HG03095 (cell line): Measurements from ENCODE around the gene RPL13.

ENCODE experiments used
- ATAC-seq: cut with Tn5 transposase; IDR thresholded peaks from one replicate; pipeline ENCODE4 v1.9.1; 2021; ENCODE audit warnings: moderate library complexity; ENCODE audit not compliant: unreplicated experiment

Gene RPL13

GRCh38 chr16:89560378-89561141, at the start of gene RPL13:
Gene RPL13 (plus strand): TSS chr16:89560682. CDS start chr16:89560960, 278 bp downstream.
- ATAC-seq, result peak; percentile 76

DNA sequence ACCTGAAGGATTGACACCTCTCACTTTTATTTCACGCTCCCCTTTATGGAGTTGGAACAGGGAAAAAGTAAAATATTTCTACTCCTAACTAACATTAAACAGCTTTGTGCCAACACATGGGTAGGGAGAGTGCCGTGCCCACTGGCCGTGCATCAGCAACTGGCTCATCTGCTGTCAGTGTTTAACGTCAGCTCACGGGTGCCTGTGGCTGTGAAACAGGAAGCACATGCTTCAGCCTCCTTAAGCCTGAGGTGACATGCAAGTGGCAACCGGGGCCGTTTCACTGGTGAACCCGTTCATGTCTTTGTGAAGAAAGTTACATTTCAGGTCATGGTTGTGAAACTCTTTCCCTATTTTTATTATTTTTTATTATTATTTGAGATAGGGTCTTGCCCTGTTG, 49.1 kb upstream of the RPL13 start:
- ATAC-seq, result no peak

DNA sequence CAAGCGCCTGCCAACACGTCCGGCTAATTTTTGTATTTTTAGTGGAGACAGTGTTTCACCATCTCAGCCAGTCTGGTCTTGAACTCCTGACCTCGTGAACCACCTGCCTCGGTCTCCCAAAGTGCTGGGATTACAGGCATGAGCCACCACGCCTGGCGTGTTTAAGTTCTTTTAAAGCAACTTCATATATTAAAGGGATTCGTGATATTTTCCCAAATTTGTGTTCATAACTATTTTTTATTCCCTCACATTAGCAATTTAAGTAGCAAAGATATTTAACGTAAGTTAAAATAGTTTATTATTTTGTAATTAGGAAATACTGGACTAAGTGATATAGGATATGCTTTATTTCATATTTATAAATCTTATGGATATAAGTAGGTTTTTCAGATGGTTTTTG, 48.0 kb upstream of the RPL13 start:
- no peak for ATAC-seq

DNA sequence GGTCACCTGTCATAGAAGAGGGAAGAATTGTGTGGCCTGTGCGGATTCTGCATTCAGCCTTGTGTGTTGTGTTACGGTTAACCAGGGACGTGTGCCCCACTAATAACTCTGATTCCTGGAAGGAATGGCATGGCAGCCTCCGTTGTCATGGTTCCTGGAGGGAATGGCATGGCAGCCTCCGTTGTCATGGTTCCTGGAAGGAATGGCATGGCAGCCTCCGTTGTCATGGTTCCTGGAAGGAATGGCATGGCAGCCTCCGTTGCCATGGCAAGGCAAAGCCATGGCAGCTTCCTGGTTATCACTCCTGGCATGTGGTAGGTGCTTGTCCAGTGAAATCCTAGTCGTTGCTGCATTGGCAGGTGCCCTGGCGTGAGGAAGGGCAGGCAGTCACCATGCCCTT, 43.4 kb upstream of the RPL13 start:
- no peak for ATAC-seq

DNA sequence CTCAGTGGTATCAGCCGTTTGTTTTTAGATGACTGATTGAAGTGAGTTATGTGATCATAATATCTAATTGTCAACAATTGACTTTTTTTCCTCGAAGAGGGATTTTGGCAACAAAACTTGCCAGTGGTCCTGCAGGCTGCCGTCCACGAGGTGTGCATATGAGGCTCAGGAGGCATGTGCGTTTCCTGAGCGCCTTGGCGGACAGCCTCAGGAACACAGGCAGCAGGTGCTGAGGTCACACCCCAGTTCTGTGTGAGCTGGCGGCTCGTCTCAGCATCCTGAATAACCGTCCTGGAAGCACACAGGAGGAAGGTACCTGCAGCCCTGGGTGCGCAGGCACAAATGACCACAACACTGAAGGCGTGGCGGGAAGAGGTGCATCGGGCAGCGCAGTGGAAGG, 40.6 kb upstream of the RPL13 start:
- ATAC-seq, result no peak

DNA sequence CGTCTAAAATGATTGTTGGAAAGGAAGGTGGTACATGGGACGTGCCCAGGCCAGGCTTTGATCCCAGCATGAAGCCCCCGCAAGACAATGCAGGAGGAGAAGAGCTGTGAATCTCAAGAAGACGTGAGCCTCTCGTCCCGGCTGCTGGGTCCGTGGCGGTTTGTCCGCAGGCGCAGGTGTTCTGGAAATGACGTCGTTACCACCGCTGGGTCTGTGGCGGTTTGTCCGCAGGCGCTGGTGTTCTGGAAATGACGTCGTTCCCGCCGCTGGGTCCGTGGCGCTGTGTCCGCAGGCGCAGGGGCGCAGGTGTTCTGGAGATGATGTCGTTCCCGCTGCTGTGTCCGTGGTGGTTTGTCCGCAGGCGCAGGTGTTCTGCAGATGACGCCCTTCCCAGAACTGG, 38.2 kb upstream of the RPL13 start:
- ATAC-seq, result no peak

DNA sequence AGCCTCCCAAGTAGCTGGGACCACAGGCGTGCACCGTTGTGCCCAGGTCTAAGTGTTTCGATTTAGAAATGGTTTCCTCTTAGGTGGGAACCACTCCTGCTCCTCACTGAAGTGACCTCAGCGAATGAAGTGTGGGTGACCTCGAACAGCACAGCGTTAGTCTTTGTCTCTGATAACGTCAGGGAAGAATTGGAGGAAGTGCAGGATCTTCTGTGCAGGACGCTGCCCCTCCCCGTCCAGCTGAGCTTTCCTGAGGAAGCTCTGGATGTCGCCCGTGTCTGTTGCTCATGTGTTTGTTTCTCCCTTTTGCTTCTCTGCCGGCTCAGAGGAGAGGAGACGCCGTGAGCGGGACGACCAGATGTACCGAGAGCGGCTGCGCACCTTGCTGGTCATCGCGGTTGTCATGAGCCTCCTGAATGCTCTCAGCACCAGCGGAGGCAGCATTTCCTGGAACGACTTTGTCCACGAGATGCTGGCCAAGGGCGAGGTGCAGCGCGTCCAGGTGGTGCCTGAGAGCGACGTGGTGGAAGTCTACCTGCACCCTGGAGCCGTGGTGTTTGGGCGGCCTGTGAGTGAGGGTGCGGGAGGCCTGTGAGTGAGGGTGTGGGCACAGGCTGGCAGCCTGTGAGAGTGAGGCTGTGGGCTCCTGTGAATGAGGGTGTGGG, 36.7 kb upstream of the RPL13 start:
- ATAC-seq, result no peak

GRCh38 chr16:89525146-89525913, 35.2 kb upstream of the RPL13 start:
- ATAC-seq, result no peak

DNA sequence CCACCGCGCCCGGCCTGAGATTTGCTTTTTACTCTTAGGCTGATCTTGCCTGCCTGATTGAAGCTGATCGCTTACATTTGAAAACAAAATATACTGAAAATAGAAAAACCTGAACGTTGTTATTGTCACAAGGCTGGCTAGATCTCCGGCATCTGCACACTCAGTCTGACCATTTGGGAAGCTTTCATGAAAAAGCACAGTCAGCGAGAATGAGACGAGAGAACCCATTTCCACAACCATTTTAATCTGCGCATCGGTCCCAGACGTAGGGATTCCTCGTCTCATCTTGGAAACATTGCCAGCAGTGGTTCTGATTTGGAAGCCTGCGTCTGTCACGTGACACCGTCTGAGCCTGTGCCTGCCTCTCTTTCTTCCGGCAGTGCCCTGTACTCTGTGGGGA, 31.4 kb upstream of the RPL13 start:
- no peak for ATAC-seq

- no peak for ATAC-seq
Observed at GRCh38 chr16:89530401-89531381, 29.8 kb upstream of the RPL13 start.

GRCh38 chr16:89531821-89532526, 28.5 kb upstream of the RPL13 start:
- ATAC-seq, result no peak

DNA sequence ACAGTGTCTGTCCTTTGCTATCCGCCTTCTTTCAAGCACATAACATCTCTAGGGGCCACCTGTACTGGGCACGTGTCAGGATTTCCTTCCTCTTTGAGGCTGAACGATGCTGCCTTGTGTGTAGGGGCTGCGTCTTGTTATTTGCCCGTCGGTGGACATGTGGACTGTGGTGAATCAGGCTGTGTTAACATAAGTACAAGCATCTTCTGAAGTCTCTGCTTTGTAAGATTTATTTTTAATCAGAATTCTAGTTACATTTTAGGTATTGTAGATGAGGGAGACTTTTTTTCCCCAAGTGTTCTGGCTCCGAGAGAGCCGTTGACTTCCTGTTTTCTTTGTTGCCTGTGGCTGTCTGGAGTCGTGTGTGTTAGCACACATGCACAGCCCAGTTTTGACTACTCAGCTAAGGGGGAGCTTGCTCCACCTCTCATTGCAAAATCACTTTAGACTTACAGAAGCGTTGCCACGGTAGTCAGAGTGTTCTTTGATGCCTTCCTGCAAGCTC, 26.2 kb upstream of the RPL13 start:
- ATAC-seq, result no peak

GRCh38 chr16:89536371-89536770, 24.1 kb upstream of the RPL13 start:
- ATAC-seq, result no peak

GRCh38 chr16:89536886-89537548, 23.5 kb upstream of the RPL13 start:
- ATAC-seq, result no peak

DNA sequence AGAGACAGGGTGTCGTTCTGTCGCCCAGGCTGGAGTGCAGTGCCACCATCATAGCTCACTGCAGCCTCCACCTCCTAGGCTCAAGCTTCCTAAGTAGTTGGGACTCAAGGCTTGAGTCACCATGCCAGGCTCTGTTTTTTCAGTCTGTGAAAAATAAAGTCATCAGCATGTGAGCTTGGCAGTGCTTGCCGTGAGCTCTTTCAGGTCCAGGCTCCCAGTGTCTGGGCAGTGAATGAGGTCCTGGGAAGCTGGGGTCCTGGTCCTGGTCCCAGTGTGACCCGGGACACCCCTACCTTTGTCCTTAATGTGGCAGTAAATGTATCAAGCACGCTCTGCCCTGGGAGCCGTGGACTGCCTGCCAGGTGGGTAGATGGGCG, 22.9 kb upstream of the RPL13 start:
- no peak for ATAC-seq

DNA sequence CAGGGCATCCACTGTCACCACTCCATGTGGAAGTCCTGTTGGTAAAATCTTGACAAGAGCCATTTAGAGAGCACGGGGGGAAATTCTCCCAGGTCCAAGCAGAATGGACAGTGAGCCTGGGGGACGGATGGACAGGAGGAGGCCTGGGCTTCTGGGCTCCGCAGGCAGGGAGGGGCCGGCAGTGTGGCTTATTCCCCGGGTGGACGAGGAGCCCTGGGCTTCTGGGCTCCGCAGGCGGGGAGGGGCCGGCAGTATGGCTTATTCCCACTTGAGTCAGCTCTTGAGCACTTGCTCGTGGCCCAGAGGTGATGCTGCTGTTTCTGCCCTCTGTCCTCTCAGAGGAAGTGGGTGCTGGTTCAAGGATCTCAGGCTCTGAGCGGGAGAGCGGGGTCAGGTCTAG, 22.2 kb upstream of the RPL13 start:
- ATAC-seq, result no peak

DNA sequence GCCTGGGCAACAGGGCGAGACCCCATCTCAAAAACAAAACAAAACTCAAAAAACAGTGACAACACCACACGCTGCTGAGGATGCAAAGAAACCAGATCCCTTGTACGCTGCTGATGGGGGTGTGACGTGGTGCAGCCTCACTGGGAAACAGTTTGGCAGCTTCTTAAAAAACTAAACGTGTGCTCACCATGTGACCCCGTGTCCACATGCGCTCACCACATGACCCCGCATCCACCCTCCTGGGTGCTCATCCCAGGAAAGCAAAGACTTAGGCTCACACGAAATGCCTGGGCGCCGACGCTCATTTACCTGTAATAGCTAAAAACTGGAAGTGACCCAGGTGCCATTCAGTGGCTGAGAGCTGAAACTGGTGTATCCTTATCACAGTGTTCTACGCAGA, 19.9 kb upstream of the RPL13 start:
- no peak for ATAC-seq

DNA sequence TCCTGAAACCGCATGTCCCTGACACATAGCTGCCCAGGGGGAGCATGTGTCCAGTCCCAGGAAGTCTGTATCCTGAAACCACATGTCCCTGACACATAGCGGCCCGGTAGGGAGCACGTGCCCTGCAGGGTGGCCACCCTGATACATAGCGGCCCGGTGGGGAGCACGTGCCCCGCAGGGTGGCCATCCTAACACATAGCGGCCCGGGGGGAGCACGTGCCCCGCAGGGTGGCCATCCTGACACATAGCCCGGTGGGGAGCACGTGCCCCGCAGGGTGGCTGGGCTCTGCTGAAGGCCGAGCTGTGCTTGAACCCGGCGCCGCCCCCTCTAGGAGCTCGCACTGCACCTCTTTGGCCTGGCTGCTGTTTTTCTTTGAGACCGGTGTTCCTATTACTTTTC, 18.7 kb upstream of the RPL13 start:
- ATAC-seq, result no peak

GRCh38 chr16:89544113-89544512, 16.4 kb upstream of the RPL13 start:
- no peak for ATAC-seq

GRCh38 chr16:89544713-89545043, 15.8 kb upstream of the RPL13 start:
- ATAC-seq, result no peak
